GM12865 (cell line): ENCODE measurements around the gene PPP3CA.

Experiments used
- DNase-seq: peaks from one replicate; pipeline ENCODE4 v3.0.0; 2010; ENCODE audit warnings: low read depth
- H3K4me3 ChIP-seq: 2 replicates; pipeline ENCODE4 v1.5.1; 2011; ENCODE audit warnings: mild to moderate bottlenecking, low read depth, low read length, control low read depth
- TF ChIP-seq, protein P1 (sequence below): IDR thresholded peaks from 2 replicates; pipeline ENCODE4 v1.5.1; 2011; ENCODE audit warnings: low read length, control low read depth, low read depth, inconsistent platforms; ENCODE audit not compliant: insufficient read depth; ENCODE audit errors: missing control alignments

Gene PPP3CA

DNA sequence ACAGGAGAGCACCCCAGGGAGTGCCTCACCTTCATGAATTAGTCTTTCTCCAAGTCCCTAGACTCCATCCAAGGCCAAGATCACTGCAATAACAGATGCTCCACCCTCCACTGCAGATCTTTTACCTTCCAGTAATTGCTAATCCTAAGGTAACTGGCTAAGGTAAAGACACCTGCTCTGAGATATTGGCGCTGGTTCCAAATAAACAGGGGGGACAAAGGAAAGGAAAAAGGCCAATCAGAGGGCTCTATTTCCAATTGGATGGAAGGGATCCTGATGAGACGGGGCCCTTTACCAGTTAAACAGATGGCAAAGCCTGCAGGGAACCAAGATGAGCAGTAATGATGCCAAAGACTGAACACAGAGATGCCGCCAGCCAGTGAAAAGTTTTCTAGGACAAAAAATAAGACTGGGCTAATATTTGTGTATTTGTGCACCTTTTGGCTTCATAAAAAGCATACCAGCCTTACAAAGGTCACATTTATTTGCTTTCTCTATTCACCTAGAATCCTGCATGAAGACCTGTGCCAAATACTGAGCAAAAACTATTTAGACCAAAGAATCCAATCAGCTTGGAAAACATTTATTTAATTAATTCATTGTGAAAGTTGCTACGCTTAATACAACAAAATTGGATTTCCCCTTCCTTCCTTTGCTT is 148.5 kb downstream of the PPP3CA start:
- no peak for DNase-seq
- no peak overlapping the region for H3K4me3 ChIP-seq
- TF ChIP-seq, protein P1, sequence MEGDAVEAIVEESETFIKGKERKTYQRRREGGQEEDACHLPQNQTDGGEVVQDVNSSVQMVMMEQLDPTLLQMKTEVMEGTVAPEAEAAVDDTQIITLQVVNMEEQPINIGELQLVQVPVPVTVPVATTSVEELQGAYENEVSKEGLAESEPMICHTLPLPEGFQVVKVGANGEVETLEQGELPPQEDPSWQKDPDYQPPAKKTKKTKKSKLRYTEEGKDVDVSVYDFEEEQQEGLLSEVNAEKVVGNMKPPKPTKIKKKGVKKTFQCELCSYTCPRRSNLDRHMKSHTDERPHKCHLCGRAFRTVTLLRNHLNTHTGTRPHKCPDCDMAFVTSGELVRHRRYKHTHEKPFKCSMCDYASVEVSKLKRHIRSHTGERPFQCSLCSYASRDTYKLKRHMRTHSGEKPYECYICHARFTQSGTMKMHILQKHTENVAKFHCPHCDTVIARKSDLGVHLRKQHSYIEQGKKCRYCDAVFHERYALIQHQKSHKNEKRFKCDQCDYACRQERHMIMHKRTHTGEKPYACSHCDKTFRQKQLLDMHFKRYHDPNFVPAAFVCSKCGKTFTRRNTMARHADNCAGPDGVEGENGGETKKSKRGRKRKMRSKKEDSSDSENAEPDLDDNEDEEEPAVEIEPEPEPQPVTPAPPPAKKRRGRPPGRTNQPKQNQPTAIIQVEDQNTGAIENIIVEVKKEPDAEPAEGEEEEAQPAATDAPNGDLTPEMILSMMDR: no peak

- no peak for DNase-seq
- TF ChIP-seq, protein P1: no peak
- H3K4me3 ChIP-seq: no peak overlapping the region
Measured at GRCh38 chr4:101197350-101197749, 150.0 kb downstream of the PPP3CA start.

DNA sequence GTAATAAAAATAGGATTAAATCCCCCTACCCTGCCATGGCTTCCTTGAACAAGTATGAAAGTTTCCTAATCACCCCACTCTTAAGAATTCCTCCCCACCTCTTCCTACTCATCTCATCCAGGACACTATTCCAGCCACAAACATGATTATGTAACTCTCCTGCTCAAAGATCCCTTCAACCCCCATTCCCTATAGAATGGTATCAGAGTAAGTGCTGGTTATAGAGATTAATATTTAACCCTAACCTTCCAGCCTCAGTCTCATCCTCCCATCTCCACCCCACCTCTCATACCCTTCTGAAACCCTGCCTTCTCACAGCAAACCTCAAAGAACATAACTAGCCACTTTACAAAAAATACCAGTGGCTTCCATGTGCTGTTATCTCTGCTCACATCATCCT is 155.1 kb downstream of the PPP3CA start:
- TF ChIP-seq, protein P1: no peak
- no peak overlapping the region for H3K4me3 ChIP-seq
- no peak for DNase-seq

- TF ChIP-seq, protein P1: no peak
- no peak for DNase-seq
- no peak overlapping the region for H3K4me3 ChIP-seq
Measured at GRCh38 chr4:101191302-101192098, 155.8 kb downstream of the PPP3CA start.

DNA sequence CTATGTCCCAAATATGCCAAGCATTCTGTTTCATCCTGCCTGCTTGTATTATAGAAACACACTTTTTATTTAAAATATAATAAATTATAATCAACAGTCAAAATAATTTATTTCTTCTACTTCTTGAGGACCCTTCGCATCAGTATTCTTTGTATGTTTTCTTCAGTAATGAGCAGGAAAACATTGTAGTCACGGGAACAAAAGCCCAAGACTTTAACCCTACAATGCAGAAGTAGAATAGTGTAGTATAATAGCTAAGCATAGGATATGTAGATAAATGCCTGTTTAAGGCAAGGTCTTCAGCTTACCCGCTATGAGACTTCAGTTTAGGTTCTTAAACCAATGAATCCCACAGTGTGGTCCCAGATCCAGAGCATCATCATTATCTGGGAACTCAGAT is 156.6 kb downstream of the PPP3CA start:
- no peak overlapping the region for H3K4me3 ChIP-seq
- TF ChIP-seq, protein P1: no peak
- no peak for DNase-seq

- TF ChIP-seq, protein P1: no peak
- H3K4me3 ChIP-seq: no peak overlapping the region
- DNase-seq: no peak
Measured at GRCh38 chr4:101188906-101189305, 158.4 kb downstream of the PPP3CA start.
